Stimulated activated naive B cell treated with anti-CD40 and anti-IgM and Interleukin-4, amounts not matched to agents 10 μg/mL and 1 μg/mL and 100 μg/mL, for 72 hours (primary cell): ENCODE measurements around the gene BRD7.

Experiments
- ATAC-seq, 2 donors: fragments of 150-1000 bp; cut with Tn5 transposase; replicated peaks; 2 replicates each; pipeline ENCODE4 v1.10.0; 2021; ENCODE audit warnings: moderate library complexity in 1 of 2
- DNase-seq: peaks from one replicate; pipeline ENCODE4 v3.0.0; 2021
- H3K27ac Mint-ChIP-seq: one replicate; pipeline ENCODE4 v1.8.0; 2022; ENCODE audit warnings: mild to moderate bottlenecking, mixed read lengths
- H3K27me3 Mint-ChIP-seq, 2 donors: one replicate each; pipeline ENCODE4 v1.8.0; 2022; ENCODE audit warnings: mixed read lengths in 2 of 2
- H3K36me3 Mint-ChIP-seq, 2 donors: one replicate each; pipeline ENCODE4 v1.8.0; 2022; ENCODE audit warnings: mixed read lengths in 2 of 2, mild to moderate bottlenecking in 1 of 2
- H3K4me1 Mint-ChIP-seq, 2 donors: one replicate each; pipeline ENCODE4 v1.8.0; 2022; ENCODE audit warnings: mixed read lengths in 2 of 2, mild to moderate bottlenecking in 1 of 2
- H3K4me3 Mint-ChIP-seq, 2 donors: one replicate each; pipeline ENCODE4 v1.8.0; 2022; ENCODE audit warnings: mild to moderate bottlenecking in 2 of 2, mixed read lengths in 2 of 2, moderate library complexity in 1 of 2
- H3K9me3 Mint-ChIP-seq, 2 donors: one replicate each; pipeline ENCODE4 v1.8.0; 2022; ENCODE audit warnings: mixed read lengths in 2 of 2, mild to moderate bottlenecking in 1 of 2

The BRD7 gene

DNA sequence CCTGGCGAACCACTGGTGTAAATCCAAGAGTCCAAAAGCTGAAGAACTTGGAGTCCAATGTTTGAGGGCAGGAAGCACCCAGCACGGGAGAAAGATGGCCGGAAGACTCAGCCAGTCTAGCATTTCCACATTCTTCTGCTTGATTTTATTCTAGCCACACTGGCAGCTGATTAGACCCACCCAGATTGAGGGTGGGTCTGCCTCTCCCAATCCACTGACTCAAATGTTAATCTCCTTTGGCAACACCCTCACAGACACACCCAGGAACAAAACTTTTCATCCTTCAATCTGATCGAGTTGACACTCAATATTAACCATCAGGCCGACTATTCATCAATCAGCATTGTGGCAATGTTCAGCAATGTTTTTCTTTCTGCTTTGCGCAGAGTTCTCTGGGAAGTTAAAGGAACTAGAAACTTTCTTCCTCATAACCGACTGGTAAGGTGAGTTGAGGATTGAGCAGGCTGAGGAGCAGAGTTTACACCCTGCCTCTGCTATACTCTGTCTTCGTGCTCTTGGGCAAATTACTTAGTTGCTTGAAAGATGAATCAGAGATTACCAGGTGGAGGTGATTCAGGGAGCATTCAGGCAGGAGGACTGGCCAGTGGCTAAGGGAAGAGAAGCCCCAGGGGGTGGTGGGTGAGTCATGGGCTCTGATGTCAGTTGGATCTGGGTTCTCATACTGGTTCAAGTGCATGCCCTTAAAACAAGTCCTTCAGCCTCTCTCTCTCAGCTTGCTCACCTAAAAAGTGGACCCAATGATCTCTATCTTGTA lies 28.2 kb upstream of the BRD7 start:
- H3K4me3 Mint-ChIP-seq, result no peak overlapping the region
- H3K27ac Mint-ChIP-seq, result no peak overlapping the region
- no peak for ATAC-seq
- peaks cover 4 to 5% of the 10 kb centered on the region in 2 donors for H3K4me1 Mint-ChIP-seq
- peaks cover 0 to 2% of the 10 kb centered on the region in 2 donors for H3K9me3 Mint-ChIP-seq
- DNase-seq, result no peak
- H3K27me3 Mint-ChIP-seq, result peaks cover 0 to 7% of the 10 kb centered on the region in 2 donors
- no peaks in the 10 kb centered on the region for H3K36me3 Mint-ChIP-seq

DNA sequence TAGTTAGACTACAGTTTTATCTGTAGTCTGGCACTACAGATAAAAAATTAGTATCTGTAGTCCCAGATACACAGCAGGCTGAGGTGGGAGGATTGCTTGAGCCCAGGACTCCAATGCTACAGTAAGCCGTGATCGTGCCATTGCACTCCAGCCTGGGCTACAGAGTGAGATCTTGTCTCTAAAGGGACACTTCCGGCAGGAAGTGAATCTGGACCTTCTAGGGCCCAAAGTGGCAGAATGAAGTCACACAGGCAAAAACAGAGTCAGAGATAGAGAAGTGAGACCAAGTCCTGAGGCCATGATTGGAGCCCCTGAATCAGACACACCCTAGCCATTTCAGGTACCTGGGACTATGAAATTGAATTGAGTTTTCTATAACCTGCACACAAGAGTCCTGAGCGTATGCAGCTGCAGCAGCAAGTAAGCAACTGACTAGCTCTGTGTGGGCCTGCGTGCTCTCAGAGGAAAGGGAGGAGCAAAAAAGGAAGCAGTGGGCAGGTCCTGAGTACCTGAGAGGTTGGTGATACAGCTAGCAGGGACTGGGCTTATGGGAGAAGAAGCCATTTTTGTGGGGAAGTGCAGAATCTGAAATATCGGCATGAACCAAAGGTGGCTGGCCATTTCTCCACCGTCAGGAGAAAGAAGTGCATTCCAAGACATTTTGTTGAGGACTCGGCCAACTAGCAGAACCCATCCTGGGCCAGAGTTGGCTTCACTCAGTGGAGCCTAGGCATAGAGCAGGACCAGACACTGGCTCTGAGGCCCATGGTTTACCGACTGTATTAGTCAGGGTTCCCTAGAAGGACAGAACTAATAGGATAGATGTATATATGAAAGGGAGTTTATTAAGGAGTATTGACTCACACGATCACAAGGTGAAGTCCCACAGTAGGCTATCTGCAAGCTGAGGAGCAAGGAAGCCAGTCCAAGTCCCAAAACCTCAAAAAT lies 27.2 kb upstream of the BRD7 start:
- Mint-ChIP-seq H3K36me3 (no peaks in the 10 kb centered on the region), H3K4me3 (no peak overlapping the region), H3K27ac (no peak overlapping the region), H3K9me3 (no peaks in the 10 kb centered on the region), H3K27me3 (peaks cover 0 to 3% of the 10 kb centered on the region in 2 donors), H3K4me1 (peaks cover 4 to 5% of the 10 kb centered on the region in 2 donors)
- DNase-seq (no peak), ATAC-seq (peak; percentile 50 to 57)

DNA sequence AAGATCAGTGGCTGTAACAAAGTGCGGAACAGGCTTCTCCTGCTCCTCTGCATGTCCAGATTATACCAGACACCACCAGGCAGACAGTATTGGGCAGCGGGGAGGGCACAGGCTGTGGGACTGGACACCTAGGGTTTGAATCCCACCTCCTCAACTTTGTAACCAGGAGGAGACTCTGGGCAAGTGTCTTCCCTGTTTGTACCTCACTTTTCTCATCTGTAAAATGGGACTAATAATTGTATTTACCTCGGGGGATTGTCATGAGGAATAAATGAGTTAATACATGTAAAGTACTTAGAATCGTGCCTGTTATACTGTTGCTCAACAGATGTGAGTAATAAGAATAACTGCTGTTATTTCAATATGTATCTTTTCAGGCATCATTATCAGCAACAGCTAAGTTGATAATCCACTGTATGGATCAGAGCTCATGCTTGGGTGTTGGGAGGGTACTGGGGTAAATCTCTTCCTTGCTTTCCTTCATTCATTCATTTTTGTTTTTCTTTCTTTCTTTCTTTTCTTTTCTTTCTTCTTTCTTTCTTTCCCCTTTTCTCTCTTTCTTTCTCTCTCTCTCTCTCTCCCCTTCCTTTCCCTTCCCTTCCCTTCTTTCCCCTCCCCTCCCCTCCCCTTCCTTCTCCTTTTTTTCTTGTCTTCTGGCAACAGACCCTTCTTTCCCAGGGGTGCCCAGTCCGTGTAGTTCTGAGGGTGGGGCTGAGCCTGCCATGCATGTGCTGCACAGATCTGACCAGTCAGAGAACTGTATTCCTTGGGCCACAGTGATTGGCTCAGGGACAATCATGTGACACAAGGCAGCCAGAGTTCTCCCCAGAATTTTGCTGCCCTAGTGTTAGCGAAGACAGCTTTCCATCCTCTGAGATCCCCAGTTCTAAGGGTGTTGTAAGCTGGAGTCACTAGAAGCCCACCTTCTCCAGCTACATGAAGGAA lies 25.3 kb upstream of the BRD7 start:
- H3K27ac Mint-ChIP-seq, result peak overlapping the region; percentile 15
- H3K36me3 Mint-ChIP-seq, result no peaks in the 10 kb centered on the region
- peaks cover 4 to 5% of the 10 kb centered on the region in 2 donors for H3K4me1 Mint-ChIP-seq
- H3K27me3 Mint-ChIP-seq, result peaks cover 0 to 3% of the 10 kb centered on the region in 2 donors
- ATAC-seq (peak in 1 of 2 donors; percentile 33), DNase-seq (no peak)
- no peaks in the 10 kb centered on the region for H3K9me3 Mint-ChIP-seq
- H3K4me3 Mint-ChIP-seq, result no peak overlapping the region

DNA sequence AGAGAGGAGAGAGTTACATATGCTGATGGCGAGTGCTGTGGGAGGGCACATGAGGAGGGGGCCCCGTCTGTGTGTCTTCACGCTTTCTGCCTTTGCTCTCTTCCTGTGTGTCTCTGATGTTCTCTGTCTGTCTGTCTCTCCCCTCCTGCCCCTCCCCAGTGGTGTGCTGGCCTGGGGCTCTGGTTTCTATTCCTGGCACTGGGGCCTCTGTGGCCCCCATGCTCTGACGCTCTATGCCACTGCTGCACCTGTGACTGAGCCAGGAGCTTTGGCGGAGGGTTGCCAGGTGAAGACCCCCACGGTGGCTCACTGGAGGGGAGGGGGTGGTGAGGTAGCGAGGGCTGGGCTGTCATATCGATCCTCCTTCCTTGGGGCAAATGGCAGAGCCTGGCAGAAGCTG lies 24.6 kb upstream of the BRD7 start:
- no peaks in the 10 kb centered on the region for H3K36me3 Mint-ChIP-seq
- peaks cover 4 to 5% of the 10 kb centered on the region in 2 donors for H3K4me1 Mint-ChIP-seq
- no peak for ATAC-seq
- DNase-seq, result no peak
- peak overlapping the region; percentile 33 for H3K27ac Mint-ChIP-seq
- no peak overlapping the region for H3K4me3 Mint-ChIP-seq
- no peaks in the 10 kb centered on the region for H3K9me3 Mint-ChIP-seq
- peaks cover 1 to 3% of the 10 kb centered on the region in 2 donors for H3K27me3 Mint-ChIP-seq

DNA sequence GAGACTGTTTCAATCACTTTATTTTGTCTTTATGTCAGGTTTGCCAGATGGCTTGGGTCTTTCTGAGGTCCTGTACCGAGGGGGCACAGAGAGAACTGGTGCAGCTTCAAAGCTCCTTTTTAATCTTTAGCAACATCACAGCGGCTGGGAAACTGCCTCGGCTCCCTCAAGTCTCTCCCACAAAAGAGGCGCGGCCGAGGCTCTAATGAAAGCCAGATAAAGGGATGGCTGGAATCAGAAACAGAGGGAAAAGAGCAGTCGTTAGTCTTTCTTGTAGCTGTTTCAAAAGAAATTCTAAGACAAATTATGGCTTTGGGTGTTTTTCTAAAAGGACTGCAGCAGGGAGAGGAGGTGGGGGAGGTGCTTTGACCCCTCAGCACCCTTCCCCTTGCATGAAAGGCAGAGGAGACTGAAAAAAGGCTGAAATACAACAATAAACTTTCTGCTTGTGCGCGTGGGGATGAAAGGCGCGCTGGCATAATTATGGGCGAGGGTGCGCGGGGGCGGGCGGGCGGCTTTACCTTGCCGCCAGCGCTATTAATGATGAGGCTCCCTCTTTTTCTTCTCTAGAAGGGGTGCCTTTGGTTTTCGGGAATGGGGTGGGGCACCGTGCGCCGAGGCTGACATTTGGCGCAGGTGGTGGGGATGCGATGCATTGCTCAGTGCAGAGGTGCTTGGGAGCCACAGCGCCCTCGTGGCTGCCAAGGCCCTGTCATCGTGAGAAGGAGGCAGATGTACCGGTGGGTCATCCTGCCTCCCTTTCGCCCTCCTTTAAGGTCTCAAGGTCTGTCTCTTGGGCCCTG lies 22.3 kb upstream of the BRD7 start:
- peaks cover 8% of the 10 kb centered on the region in 2 donors for H3K27me3 Mint-ChIP-seq
- no peaks in the 10 kb centered on the region for H3K36me3 Mint-ChIP-seq
- DNase-seq, result no peak
- no peaks in the 10 kb centered on the region for H3K9me3 Mint-ChIP-seq
- peaks cover 4 to 5% of the 10 kb centered on the region in 2 donors for H3K4me1 Mint-ChIP-seq
- ATAC-seq, result no peak
- no peak overlapping the region for H3K27ac Mint-ChIP-seq
- H3K4me3 Mint-ChIP-seq, result no peak overlapping the region

DNA sequence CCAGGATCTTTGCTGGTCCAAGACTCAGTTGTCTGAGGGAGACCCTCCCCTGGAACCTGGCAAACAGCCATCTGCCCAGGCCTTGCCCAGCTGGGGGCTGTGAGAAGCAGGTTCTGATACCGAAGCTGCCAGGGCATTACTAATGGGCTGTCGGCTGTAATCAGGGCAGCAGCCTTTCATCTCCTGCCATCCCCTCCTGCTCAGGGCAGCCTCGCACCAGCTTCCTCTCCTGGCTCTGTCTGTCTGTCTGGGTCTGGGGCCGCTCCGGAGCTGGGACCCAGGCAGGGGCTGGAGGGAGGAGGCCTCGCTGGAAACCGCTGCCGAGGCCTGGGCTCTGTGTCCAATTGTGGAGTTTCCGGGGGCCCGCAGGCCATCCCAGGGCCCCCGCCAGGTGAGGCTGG lies 21.6 kb upstream of the BRD7 start:
- H3K4me3 Mint-ChIP-seq, result no peak overlapping the region
- no peaks in the 10 kb centered on the region for H3K4me1 Mint-ChIP-seq
- no peak overlapping the region for H3K27ac Mint-ChIP-seq
- DNase-seq (no peak), ATAC-seq (no peak)
- peaks cover 8 to 12% of the 10 kb centered on the region in 2 donors for H3K27me3 Mint-ChIP-seq
- H3K9me3 Mint-ChIP-seq, result no peaks in the 10 kb centered on the region
- no peaks in the 10 kb centered on the region for H3K36me3 Mint-ChIP-seq

DNA sequence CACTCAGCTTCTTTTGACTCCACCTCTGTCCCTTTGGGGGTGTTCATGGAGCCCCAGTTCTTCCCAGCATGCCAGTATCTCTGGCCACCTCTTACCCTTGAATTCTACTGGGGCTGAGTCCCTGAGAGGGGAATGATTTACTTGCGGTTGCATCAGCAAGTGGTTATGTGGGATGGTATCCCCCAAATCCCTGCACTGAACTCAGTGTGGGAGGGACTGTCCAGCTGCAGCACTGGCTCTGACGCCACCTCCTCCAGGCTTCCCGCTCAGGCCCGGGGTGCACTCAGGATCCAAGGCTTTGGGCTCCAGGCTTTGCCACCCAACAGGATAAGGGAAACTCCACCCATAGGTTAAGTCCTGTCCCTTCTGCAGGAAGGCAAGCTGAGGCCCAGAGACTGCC lies 21.1 kb upstream of the BRD7 start:
- Mint-ChIP-seq H3K4me1 (no peaks in the 10 kb centered on the region), H3K27me3 (peaks cover 8 to 12% of the 10 kb centered on the region in 2 donors)
- DNase-seq, result no peak

DNA sequence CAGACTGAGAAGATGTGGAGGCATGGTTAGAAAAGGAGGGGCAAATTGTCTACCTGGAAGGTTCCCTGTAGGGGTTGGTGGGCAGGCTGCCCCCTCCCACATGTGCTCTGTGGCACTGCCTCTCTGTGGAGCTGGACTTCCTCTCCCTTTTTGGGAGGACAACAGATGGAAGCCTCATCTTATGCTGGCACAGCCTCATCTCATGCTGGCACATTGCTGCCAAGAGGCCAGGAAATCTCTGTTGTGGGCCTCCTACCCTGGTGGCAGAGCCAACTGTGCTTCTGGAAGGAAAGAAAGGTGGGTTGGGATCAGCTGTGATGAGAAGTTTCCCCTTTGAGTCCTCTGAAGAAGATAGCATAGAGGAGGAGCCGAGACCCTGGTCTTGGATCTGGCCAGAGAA lies 19.7 kb upstream of the BRD7 start:
- Mint-ChIP-seq H3K4me3 (no peak overlapping the region), H3K36me3 (no peaks in the 10 kb centered on the region), H3K27me3 (peaks cover 14 to 16% of the 10 kb centered on the region in 2 donors), H3K9me3 (no peaks in the 10 kb centered on the region), H3K27ac (no peak overlapping the region), H3K4me1 (no peaks in the 10 kb centered on the region)
- ATAC-seq, result no peak
- DNase-seq, result no peak

More for the DNA sequence above, 21.1 kb upstream of the BRD7 start:
- H3K4me3 Mint-ChIP-seq, result no peak overlapping the region
- ATAC-seq, result no peak
- H3K9me3 Mint-ChIP-seq, result no peaks in the 10 kb centered on the region
- no peaks in the 10 kb centered on the region for H3K36me3 Mint-ChIP-seq
- H3K27ac Mint-ChIP-seq, result no peak overlapping the region

DNA sequence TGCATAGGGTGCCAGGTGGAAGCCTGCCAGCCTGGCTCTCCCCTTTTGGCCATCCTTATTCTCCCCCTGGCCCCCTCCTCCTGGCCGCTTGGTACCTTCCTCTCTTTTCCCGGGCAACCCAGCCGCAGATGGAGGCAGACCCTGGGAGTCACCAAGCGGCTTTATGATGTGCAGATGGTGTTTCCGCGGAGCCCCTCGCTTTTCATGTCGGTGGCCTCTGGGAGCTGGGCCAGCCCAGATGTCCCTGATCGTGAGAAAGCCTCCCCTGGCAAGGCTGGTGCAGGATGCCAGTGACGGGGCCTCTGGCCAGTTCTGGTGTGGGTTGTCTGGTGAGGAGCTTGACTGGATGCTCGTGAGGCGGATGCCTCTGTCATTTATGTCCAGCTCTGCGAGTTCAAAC lies 18.0 kb upstream of the BRD7 start:
- ATAC-seq, result no peak
- H3K4me1 Mint-ChIP-seq, result no peaks in the 10 kb centered on the region
- peaks cover 14 to 20% of the 10 kb centered on the region in 2 donors for H3K27me3 Mint-ChIP-seq

DNA sequence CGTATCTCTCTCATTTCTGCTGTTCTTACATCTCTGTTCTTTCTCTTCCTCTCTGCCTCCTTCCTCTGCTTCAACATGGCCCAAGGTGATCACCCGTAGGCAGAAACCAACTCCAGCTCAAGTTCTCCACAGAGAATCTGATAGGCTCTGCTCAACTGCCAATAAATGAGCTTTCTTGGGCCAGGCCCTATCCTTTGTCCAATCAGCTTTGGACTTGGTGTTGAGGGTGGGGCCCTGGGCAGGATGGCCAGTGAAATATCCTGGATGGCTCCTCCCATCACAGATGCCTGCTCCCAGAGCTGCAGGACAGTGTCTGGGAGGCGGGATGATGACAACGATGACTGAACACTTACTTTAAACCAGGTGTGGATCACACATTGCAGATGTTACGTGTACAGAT lies 17.4 kb upstream of the BRD7 start:
- Mint-ChIP-seq H3K4me3 (no peak overlapping the region), H3K4me1 (no peaks in the 10 kb centered on the region), H3K36me3 (no peaks in the 10 kb centered on the region), H3K27ac (no peak overlapping the region), H3K9me3 (no peaks in the 10 kb centered on the region), H3K27me3 (peaks cover 14 to 20% of the 10 kb centered on the region in 2 donors)
- DNase-seq (no peak), ATAC-seq (no peak)

More for the DNA sequence above, 18.0 kb upstream of the BRD7 start:
- Mint-ChIP-seq H3K4me3 (no peak overlapping the region), H3K9me3 (no peaks in the 10 kb centered on the region), H3K36me3 (no peaks in the 10 kb centered on the region), H3K27ac (no peak overlapping the region)
- no peak for DNase-seq

DNA sequence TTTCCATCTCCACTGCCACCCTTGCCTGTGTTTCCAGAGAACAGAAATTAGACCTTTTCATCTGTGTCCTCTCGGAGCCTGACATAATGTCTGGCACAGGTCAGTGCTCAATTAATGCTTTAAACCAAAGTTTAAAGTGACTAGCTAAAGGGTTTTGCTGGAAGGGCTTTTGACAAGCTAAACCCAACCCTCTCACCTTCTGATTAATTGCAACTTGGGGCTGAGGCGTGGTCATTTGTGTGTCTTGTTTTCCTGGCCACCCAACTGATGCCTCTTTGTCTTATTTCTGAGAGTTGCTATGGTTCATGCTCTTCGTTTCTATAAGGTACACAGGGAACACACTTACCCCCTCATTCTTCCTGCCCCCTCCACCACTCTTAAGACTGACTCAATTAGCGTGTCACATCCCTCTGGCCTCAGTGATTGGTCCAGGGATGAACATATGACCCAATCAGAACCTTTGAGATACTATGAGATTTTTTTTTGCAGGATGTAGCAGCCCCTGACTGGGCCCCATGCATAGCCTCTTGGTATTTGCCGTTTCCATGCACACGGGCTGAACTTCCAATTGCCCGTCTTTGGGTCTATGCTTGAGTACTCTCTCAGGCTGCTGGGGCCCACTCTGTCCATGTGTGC lies 15.8 kb upstream of the BRD7 start:
- Mint-ChIP-seq H3K4me1 (no peaks in the 10 kb centered on the region), H3K36me3 (no peaks in the 10 kb centered on the region), H3K27ac (no peak overlapping the region), H3K9me3 (no peaks in the 10 kb centered on the region), H3K4me3 (no peak overlapping the region), H3K27me3 (peaks cover 14 to 20% of the 10 kb centered on the region in 2 donors)
- no peak for ATAC-seq
- no peak for DNase-seq

DNA sequence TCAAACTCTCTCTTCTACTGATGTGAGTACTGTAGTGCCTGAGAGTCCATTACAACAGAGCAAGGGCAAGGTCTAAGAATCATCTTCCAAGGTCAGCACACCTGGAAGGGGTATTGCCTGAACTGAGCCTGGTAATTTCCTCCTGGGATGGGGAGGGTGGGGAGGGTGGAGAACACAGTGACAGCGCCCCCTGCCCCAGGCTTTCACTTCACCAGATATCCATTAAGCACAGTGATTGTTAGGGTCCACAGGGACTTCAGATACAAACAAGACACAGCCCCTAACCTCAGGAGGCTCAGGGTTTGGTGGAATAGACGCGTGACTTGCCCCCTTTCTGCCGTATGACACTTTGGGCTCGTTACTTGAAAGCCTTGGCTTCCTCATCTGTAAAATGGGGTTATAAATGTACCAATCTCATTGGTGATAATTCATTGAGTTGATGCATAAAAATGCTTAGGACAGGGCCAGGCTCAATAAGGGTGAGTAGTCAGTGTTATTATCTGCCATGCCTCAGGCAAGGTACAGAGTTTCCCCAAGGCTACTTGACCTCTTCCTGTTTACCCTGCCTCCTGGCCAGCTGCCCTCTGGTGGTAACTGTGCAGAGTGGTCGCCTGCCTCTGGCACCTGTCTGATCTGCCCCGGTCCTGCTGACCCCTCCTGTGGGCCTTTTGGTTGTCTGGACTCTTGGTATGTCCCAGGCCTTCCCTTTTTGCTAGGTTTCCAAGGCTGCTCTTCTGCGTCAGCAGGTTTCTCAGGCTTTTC lies 13.1 kb upstream of the BRD7 start:
- Mint-ChIP-seq H3K27ac (no peak overlapping the region), H3K4me1 (no peaks in the 10 kb centered on the region), H3K4me3 (no peak overlapping the region), H3K9me3 (no peaks in the 10 kb centered on the region), H3K36me3 (no peaks in the 10 kb centered on the region), H3K27me3 (peaks cover 14% of the 10 kb centered on the region in 2 donors)
- no peak for DNase-seq
- peak in 1 of 2 donors; percentile 39 for ATAC-seq
